IPS-11a (cell line): ENCODE measurements around the gene AMOTL1.
"Not testable (repeated sequence)": the region's sequence is repeated elsewhere in the genome, so short reads cannot be mapped to it uniquely, and the experiment has no call there.

Experiments
- H3K4me3 ChIP-seq: one replicate; pipeline ENCODE4 v1.5.1; 2013; ENCODE audit warnings: low read depth, low read length, control low read depth

Gene AMOTL1

GRCh38 chr11:94792451-94792850 is 24.3 kb downstream of the AMOTL1 start:
- no peak overlapping the region for H3K4me3 ChIP-seq

GRCh38 chr11:94793002-94793401 is 24.8 kb downstream of the AMOTL1 start:
- no peak overlapping the region for H3K4me3 ChIP-seq

- no peak overlapping the region for H3K4me3 ChIP-seq
Observed at GRCh38 chr11:94793822-94794221, 25.7 kb downstream of the AMOTL1 start.

GRCh38 chr11:94794287-94795168 is 26.4 kb downstream of the AMOTL1 start:
- H3K4me3 ChIP-seq = no peak overlapping the region

- H3K4me3 ChIP-seq = no peak overlapping the region
Observed at GRCh38 chr11:94795476-94796189, 27.5 kb downstream of the AMOTL1 start.

GRCh38 chr11:94796190-94796580 is 28.0 kb downstream of the AMOTL1 start:
- H3K4me3 ChIP-seq = no peak overlapping the region

GRCh38 chr11:94796863-94797262 is 28.7 kb downstream of the AMOTL1 start:
- H3K4me3 ChIP-seq = no peak overlapping the region

GRCh38 chr11:94799726-94800125 is 31.6 kb downstream of the AMOTL1 start:
- H3K4me3 ChIP-seq = no peak overlapping the region

- H3K4me3 ChIP-seq = no peak overlapping the region
Observed at GRCh38 chr11:94800414-94800813, 32.3 kb downstream of the AMOTL1 start.

GRCh38 chr11:94801866-94802460 is 33.8 kb downstream of the AMOTL1 start:
- H3K4me3 ChIP-seq = no peak overlapping the region

GRCh38 chr11:94802501-94802900 is 34.3 kb downstream of the AMOTL1 start:
- no peak overlapping the region for H3K4me3 ChIP-seq

- H3K4me3 ChIP-seq = no peak overlapping the region
Observed at GRCh38 chr11:94803491-94803890, 35.3 kb downstream of the AMOTL1 start.

GRCh38 chr11:94804874-94805273 is 36.7 kb downstream of the AMOTL1 start:
- no peak overlapping the region for H3K4me3 ChIP-seq

- H3K4me3 ChIP-seq = no peak overlapping the region
Observed at GRCh38 chr11:94806014-94806413, 37.9 kb downstream of the AMOTL1 start.

GRCh38 chr11:94806419-94806818 is 38.3 kb downstream of the AMOTL1 start:
- H3K4me3 ChIP-seq = no peak overlapping the region

- H3K4me3 ChIP-seq = no peak overlapping the region
Observed at GRCh38 chr11:94809251-94809650, 41.1 kb downstream of the AMOTL1 start.

GRCh38 chr11:94812724-94813720 is 44.9 kb downstream of the AMOTL1 start:
- H3K4me3 ChIP-seq = not testable (repeated sequence)

- H3K4me3 ChIP-seq = no peak overlapping the region
Observed at GRCh38 chr11:94814272-94814976, 46.3 kb downstream of the AMOTL1 start.

GRCh38 chr11:94815705-94816344 is 47.7 kb downstream of the AMOTL1 start:
- H3K4me3 ChIP-seq = no peak overlapping the region
